ENCODE results near the gene OVOL2.
A peak's percentile ranks its signal among the peaks of the same experiment; 100 is the strongest.

DNA sequence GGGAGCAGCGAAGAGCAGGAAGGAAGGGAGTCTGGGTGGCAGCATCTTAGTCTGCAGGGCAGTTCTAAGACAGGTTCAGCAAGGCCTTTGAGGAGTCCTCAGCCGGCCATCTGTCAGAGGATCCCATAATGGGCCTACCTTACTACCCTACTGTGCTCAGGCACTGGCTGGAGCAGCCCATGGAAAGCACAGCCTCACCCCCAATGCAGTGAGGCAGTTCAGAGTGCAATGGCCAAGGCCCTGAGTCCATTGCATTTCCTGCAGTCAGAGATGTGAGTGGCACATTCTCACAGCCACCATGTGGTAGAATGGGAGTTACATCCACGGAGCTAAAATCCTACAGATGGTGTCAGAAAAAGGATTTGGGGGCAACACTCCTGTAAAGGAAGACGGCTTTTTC is 19.4 kb upstream of the OVOL2 start:
- TF ChIP-seq POLR2A (IDR thresholded peaks at IDR 0.05), result no peak
- TF ChIP-seq CTCF (IDR thresholded peaks at IDR 0.05), result peak in 2 of 6 experiments; percentile 9 to 23
